Astrocyte (in vitro differentiated cells and primary cell): ENCODE measurements around the gene ATXN7L1.

Experiments
- CTCF ChIP-seq: IDR thresholded peaks from 2 replicates; pipeline ENCODE4 v1.5.1; 2011; ENCODE audit warnings: low read depth, mild to moderate bottlenecking, inconsistent platforms, low read length, moderate library complexity; ENCODE audit not compliant: insufficient read depth
- EZH2 ChIP-seq: IDR thresholded peaks from 2 replicates; pipeline ENCODE4 v1.6.1; 2012; ENCODE audit warnings: mild to moderate bottlenecking, low read length, inconsistent platforms; ENCODE audit not compliant: insufficient read depth

- no peak for TF ChIP-seq CTCF
- TF ChIP-seq EZH2, result no peak
Measured at GRCh38 chr7:105571891-105572290, 304.5 kb downstream of the ATXN7L1 start.
